Endodermal cell (in vitro differentiated cells): ENCODE results near the gene ITPKC. TPM values are rescaled to one million over a fixed set of nuclear protein-coding genes. Genes with fewer than 3 reads are reported as not detected.
"Not testable (repeated sequence)": the region's sequence is repeated elsewhere in the genome, so short reads cannot be mapped to it uniquely, and the experiment has no call there.

Experiments used
- DNase-seq: peaks from one replicate; pipeline ENCODE4 v3.0.0-alpha.2; 2017
- H3K27ac ChIP-seq: 2 replicates; pipeline ENCODE4 v1.5.1; 2013; ENCODE audit warnings: mild to moderate bottlenecking, low read depth, low read length, moderate library complexity
- H3K27me3 ChIP-seq: 2 replicates; pipeline ENCODE4 v1.6.1; 2013; ENCODE audit warnings: mild to moderate bottlenecking, low read length, moderate library complexity; ENCODE audit not compliant: insufficient read depth, control insufficient read depth, poor library complexity, severe bottlenecking
- H3K36me3 ChIP-seq: 2 replicates; pipeline ENCODE4 v1.7.0; 2013; ENCODE audit warnings: mild to moderate bottlenecking, low read length, moderate library complexity; ENCODE audit not compliant: control insufficient read depth, insufficient read depth
- H3K4me1 ChIP-seq: one replicate; pipeline ENCODE4 v1.7.0; 2013; ENCODE audit warnings: low read length; ENCODE audit not compliant: control insufficient read depth, insufficient read depth
- H3K4me3 ChIP-seq: 2 replicates; pipeline ENCODE4 v1.5.1; 2013; ENCODE audit warnings: mild to moderate bottlenecking, low read length, moderate library complexity
- H3K9ac ChIP-seq: 2 replicates; pipeline ENCODE4 v1.6.1; 2013; ENCODE audit warnings: mild to moderate bottlenecking, low read length, moderate library complexity; ENCODE audit not compliant: poor library complexity, severe bottlenecking; ENCODE audit errors: extremely low read depth
- H3K9me3 ChIP-seq: 2 replicates; pipeline ENCODE4 v1.6.1; 2013; ENCODE audit warnings: mild to moderate bottlenecking, low read length, moderate library complexity; ENCODE audit not compliant: control insufficient read depth
- H3K27ac Mint-ChIP-seq: 2 replicates; pipeline ENCODE4 v1.8.0; 2020; ENCODE audit warnings: mixed read lengths
- H3K27me3 Mint-ChIP-seq: 2 replicates; pipeline ENCODE4 v1.8.0; 2021; ENCODE audit warnings: mild to moderate bottlenecking, mixed read lengths; ENCODE audit not compliant: insufficient read depth
- H3K36me3 Mint-ChIP-seq: 2 replicates; pipeline ENCODE4 v1.8.0; 2020; ENCODE audit warnings: low read depth, mixed read lengths
- H3K4me1 Mint-ChIP-seq: 2 replicates; pipeline ENCODE4 v1.8.0; 2020; ENCODE audit warnings: mixed read lengths
- H3K4me3 Mint-ChIP-seq: 2 replicates; pipeline ENCODE4 v1.8.0; 2020; ENCODE audit warnings: mild to moderate bottlenecking, moderate library complexity, mixed read lengths
- H3K9me3 Mint-ChIP-seq: 2 replicates; pipeline ENCODE4 v1.8.0; 2020; ENCODE audit warnings: mild to moderate bottlenecking, mixed read lengths
- WGBS, 2 experiments: methylation state at CpG; one replicate each; pipeline versions ENCODE4 v1.1.5 to v1.1.7; 2013; ENCODE audit warnings: missing lambda C conversion rate in 2 of 2, mixed read lengths in 1 of 2; ENCODE audit not compliant: insufficient coverage in 1 of 2, insufficient read length in 1 of 2; 5-methylcytosine and 5-hydroxymethylcytosine counted together
- total RNA-seq, 2 donors: library from RNA; stranded (reverse); fragmentation: NEBNext Ultra II Directional in 1 of 2; extraction: Animal tissue kit (Norgen Biotek cat#: 25700) in 1 of 2; gene quantifications; 2 replicates in 1 of 2; 3 replicates in 1 of 2; pipeline ENCODE4 v1.2.1, GENCODE V29; 2021
- TF ChIP-seq, protein P1 (sequence below): fragments of 200-600 bp; sonication (generic); conservative IDR thresholded peaks from 2 replicates; pipeline ENCODE4 v1.5.0; 2021; ENCODE audit warnings: antibody characterized with exemption, mild to moderate bottlenecking

The ITPKC gene
- total RNA-seq, 2 donors from 2014 or later: 9.9 to 11.1 TPM

DNA sequence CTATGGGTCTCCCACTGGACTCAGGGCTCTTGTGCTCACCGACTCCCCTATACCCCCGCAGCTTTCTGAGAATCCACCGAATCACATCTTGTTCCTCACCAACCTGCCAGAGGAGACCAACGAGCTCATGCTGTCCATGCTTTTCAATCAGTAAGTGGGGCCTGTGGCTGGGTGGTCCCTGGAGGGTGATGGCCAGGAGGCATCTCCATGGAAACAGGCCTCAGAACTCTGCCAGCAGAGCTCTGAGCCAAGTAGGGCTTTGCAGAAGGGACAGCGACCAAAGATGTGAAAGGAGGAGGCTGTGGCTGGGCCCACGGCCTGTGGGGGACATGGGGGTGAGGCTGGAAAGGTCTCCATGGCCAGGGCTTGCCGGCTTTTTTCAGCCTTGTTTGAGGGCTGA, 46.6 kb downstream of the ITPKC start:
- Mint-ChIP-seq H3K27ac (no peak overlapping the region), H3K4me3 (no peak overlapping the region), H3K9me3 (no peaks in the 10 kb centered on the region), H3K4me1 (no peaks in the 10 kb centered on the region), H3K36me3 (peaks cover 75% of the 10 kb centered on the region), H3K27me3 (no peaks in the 10 kb centered on the region)
- 99 to 100% methylated on average over 2 to 7 of the region's 7 CpGs for WGBS, 2 experiments
- DNase-seq: no peak
- Histone ChIP-seq H3K4me3 (no peak overlapping the region), H3K4me1 (no peaks in the 10 kb centered on the region), H3K27ac (no peak overlapping the region), H3K36me3 (peaks cover 76% of the 10 kb centered on the region), H3K9me3 (no peaks in the 10 kb centered on the region), H3K9ac (no peak overlapping the region), H3K27me3 (no peaks in the 10 kb centered on the region)
- TF ChIP-seq, protein P1, sequence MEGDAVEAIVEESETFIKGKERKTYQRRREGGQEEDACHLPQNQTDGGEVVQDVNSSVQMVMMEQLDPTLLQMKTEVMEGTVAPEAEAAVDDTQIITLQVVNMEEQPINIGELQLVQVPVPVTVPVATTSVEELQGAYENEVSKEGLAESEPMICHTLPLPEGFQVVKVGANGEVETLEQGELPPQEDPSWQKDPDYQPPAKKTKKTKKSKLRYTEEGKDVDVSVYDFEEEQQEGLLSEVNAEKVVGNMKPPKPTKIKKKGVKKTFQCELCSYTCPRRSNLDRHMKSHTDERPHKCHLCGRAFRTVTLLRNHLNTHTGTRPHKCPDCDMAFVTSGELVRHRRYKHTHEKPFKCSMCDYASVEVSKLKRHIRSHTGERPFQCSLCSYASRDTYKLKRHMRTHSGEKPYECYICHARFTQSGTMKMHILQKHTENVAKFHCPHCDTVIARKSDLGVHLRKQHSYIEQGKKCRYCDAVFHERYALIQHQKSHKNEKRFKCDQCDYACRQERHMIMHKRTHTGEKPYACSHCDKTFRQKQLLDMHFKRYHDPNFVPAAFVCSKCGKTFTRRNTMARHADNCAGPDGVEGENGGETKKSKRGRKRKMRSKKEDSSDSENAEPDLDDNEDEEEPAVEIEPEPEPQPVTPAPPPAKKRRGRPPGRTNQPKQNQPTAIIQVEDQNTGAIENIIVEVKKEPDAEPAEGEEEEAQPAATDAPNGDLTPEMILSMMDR: no peak

DNA sequence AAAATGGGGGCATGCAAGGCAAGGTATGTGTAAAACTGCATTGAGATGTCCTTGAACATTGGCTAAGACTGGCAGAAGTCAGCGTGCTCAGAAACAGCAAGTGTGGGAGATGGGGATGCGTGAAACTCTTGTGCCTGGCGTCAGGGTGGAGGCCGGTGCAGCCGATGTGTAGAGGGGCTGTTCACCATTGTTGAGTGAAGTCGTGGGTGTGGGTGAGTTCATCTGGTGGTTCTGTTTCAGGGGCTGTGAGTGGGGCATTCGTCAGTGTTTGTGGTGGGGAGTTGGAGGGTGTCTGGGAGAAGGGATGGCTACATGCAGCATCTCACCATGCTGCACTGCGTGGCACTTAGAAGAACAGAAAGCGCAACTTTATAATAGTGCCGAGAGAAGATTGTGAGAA, 47.1 kb downstream of the ITPKC start:
- WGBS, 2 experiments: 96 to 97% methylated on average over 6 to 10 of the region's 10 CpGs
- Mint-ChIP-seq H3K9me3 (no peaks in the 10 kb centered on the region), H3K36me3 (peaks cover 72% of the 10 kb centered on the region)

GRCh38 chr19:40766385-40766784, 49.5 kb downstream of the ITPKC start:
- not testable (repeated sequence) for H3K4me1 Mint-ChIP-seq, H3K27me3 ChIP-seq, H3K9me3 ChIP-seq, H3K27ac ChIP-seq, H3K4me3 Mint-ChIP-seq, H3K27ac Mint-ChIP-seq, H3K9ac ChIP-seq, H3K9me3 Mint-ChIP-seq, DNase-seq, H3K27me3 Mint-ChIP-seq, H3K4me1 ChIP-seq, H3K4me3 ChIP-seq
- 97 to 98% methylated on average over 5 to 12 of the region's 13 CpGs for WGBS, 2 experiments
- peaks cover 63% of the 10 kb centered on the region for H3K36me3 Mint-ChIP-seq
- H3K36me3 ChIP-seq: peaks cover 50% of the 10 kb centered on the region

More for the DNA sequence above, 47.1 kb downstream of the ITPKC start:
- no peak overlapping the region for H3K27ac ChIP-seq
- no peak overlapping the region for H3K4me3 ChIP-seq
- H3K4me3 Mint-ChIP-seq: no peak overlapping the region
- peaks cover 73% of the 10 kb centered on the region for H3K36me3 ChIP-seq
- H3K4me1 Mint-ChIP-seq: no peaks in the 10 kb centered on the region
- no peaks in the 10 kb centered on the region for H3K4me1 ChIP-seq
- H3K27ac Mint-ChIP-seq: no peak overlapping the region
- TF ChIP-seq, protein P1: no peak
- no peaks in the 10 kb centered on the region for H3K27me3 Mint-ChIP-seq
- no peaks in the 10 kb centered on the region for H3K9me3 ChIP-seq
- no peaks in the 10 kb centered on the region for H3K27me3 ChIP-seq
- H3K9ac ChIP-seq: no peak overlapping the region
- DNase-seq: no peak

DNA sequence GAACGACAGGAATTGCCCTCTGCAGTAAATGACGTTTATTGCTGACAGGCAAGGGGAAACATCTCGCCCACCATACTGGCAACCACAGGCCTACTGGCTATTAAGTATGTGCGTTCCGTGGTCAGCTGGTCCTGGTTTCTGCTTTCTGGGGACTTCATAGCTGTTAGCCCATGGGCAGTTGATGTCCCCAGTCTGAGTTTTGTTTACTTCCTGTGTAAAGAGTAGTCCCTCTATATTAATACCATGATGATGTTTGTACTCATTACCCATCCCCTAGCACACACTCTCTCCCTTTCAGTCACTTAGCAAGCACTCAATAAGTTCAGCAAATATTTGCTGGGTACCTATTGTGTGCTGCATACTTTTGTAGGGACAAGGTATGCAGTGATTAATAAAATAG, 52.0 kb downstream of the ITPKC start:
- no peak overlapping the region for H3K9ac ChIP-seq
- no peaks in the 10 kb centered on the region for H3K27me3 Mint-ChIP-seq
- TF ChIP-seq, protein P1: no peak
- no peaks in the 10 kb centered on the region for H3K4me1 ChIP-seq
- H3K36me3 Mint-ChIP-seq: peaks cover 40% of the 10 kb centered on the region
- peak overlapping the region; percentile 52 for H3K27ac Mint-ChIP-seq
- no peak overlapping the region for H3K27ac ChIP-seq
- no peaks in the 10 kb centered on the region for H3K9me3 Mint-ChIP-seq
- DNase-seq: no peak
- 92% methylated on average over 3 to 5 of the region's 5 CpGs for WGBS, 2 experiments
- H3K36me3 ChIP-seq: peaks cover 25% of the 10 kb centered on the region
- no peaks in the 10 kb centered on the region for H3K9me3 ChIP-seq
- no peak overlapping the region for H3K4me3 ChIP-seq
- no peak overlapping the region for H3K4me3 Mint-ChIP-seq
- H3K27me3 ChIP-seq: no peaks in the 10 kb centered on the region
- H3K4me1 Mint-ChIP-seq: no peaks in the 10 kb centered on the region

DNA sequence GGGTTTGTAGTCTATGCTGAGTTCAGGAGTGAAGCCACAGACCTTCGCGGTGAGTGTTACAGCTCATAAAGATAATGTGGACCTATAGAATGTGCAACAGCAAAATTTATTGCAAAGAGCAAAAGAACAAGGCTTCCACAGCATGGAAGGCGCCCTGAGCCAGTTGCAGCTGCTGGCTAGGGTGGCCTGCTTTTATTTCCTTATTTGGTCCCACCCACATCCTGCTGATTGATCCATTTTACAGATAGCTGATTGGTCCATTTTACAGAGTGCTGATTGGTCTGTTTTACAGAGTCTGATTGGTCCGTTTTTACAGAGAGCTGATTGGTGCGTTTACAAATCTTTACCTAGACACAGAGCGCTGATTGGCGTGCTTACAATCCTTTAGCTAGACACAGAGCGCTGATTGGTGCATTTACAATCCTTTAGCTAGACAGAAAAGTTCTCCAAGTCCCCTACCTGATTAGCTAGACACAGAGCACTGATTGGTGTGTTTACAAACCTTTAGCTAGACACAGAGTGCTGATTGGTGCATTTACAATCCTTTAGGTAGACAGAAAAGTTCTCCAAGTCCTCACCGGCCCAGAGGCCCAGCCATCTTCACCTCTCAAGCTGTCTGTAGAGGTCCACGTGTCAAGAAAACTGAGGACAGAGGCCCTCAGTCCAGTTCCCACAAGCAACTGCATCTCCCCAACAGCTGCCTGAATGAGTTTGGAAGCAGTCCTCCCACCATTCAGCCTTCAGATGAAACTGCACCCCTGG, 54.4 kb downstream of the ITPKC start:
- peaks cover 17% of the 10 kb centered on the region for H3K36me3 Mint-ChIP-seq
- H3K27ac ChIP-seq, H3K9ac ChIP-seq, H3K4me3 ChIP-seq, H3K27me3 ChIP-seq, H3K27ac Mint-ChIP-seq, H3K36me3 ChIP-seq, H3K4me1 ChIP-seq, H3K4me1 Mint-ChIP-seq, DNase-seq, H3K4me3 Mint-ChIP-seq, H3K9me3 Mint-ChIP-seq, H3K9me3 ChIP-seq, H3K27me3 Mint-ChIP-seq: not testable (repeated sequence)
- 91 to 95% methylated on average over 10 of the region's 10 CpGs for WGBS, 2 experiments
